Neural crest cell (in vitro differentiated cells): Measurements from ENCODE around the gene PMP22. TPM values are rescaled to one million over a fixed set of nuclear protein-coding genes. Genes with fewer than 3 reads are reported as not detected.

Source experiments
- DNase-seq: peaks from one replicate; pipeline ENCODE4 v3.0.0; 2021; ENCODE audit warnings: low read depth, mixed read lengths, low spot score
- H3K27ac Mint-ChIP-seq: one replicate; pipeline ENCODE4 v1.8.0; 2021; ENCODE audit warnings: mild to moderate bottlenecking, mixed read lengths; ENCODE audit not compliant: unreplicated experiment
- H3K27me3 Mint-ChIP-seq: 2 replicates; pipeline ENCODE4 v1.8.0; 2021; ENCODE audit warnings: low read depth, mild to moderate bottlenecking, mixed read lengths
- H3K36me3 Mint-ChIP-seq: 2 replicates; pipeline ENCODE4 v1.8.0; 2021; ENCODE audit warnings: low read depth, mild to moderate bottlenecking, mixed read lengths
- H3K4me1 Mint-ChIP-seq: 2 replicates; pipeline ENCODE4 v1.8.0; 2021; ENCODE audit warnings: mixed read lengths
- H3K4me3 Mint-ChIP-seq: one replicate; pipeline ENCODE4 v1.8.0; 2021; ENCODE audit warnings: mild to moderate bottlenecking, mixed read lengths
- H3K9me3 Mint-ChIP-seq: 2 replicates; pipeline ENCODE4 v1.8.0; 2021; ENCODE audit warnings: mixed read lengths
- CTCF ChIP-seq: fragments of 200-600 bp; sonication (generic); conservative IDR thresholded peaks from 2 replicates; pipeline ENCODE4 v1.5.0; 2021; ENCODE audit warnings: antibody characterized with exemption, mild to moderate bottlenecking
- total RNA-seq: library from RNA; stranded (reverse); gene quantifications from 2 replicates; pipeline ENCODE4 v1.2.1, GENCODE V29; 2021

The PMP22 gene
- total RNA-seq, 1 donor from 2014 or later = 14.9 TPM

GRCh38 chr17:15303851-15304250, 38.7 kb upstream of the PMP22 start:
- Mint-ChIP-seq H3K27ac (no peak overlapping the region), H3K27me3 (no peaks in the 10 kb centered on the region), H3K4me1 (peaks cover 42% of the 10 kb centered on the region), H3K36me3 (no peaks in the 10 kb centered on the region), H3K9me3 (peaks cover 3% of the 10 kb centered on the region), H3K4me3 (no peak overlapping the region)
- TF ChIP-seq CTCF = no peak
- no peak for DNase-seq

- H3K9me3 Mint-ChIP-seq = peaks cover 3% of the 10 kb centered on the region
- H3K36me3 Mint-ChIP-seq = no peaks in the 10 kb centered on the region
- H3K4me1 Mint-ChIP-seq = peaks cover 42% of the 10 kb centered on the region
- no peak overlapping the region for H3K27ac Mint-ChIP-seq
- TF ChIP-seq CTCF = no peak
- DNase-seq = no peak
- no peaks in the 10 kb centered on the region for H3K27me3 Mint-ChIP-seq
- H3K4me3 Mint-ChIP-seq = no peak overlapping the region
Measured at GRCh38 chr17:15303268-15303667, 38.1 kb upstream of the PMP22 start.

- Mint-ChIP-seq H3K4me3 (no peak overlapping the region), H3K27me3 (no peaks in the 10 kb centered on the region), H3K27ac (no peak overlapping the region), H3K9me3 (peaks cover 3% of the 10 kb centered on the region), H3K4me1 (peaks cover 38% of the 10 kb centered on the region), H3K36me3 (no peaks in the 10 kb centered on the region)
- DNase-seq = no peak
- no peak for TF ChIP-seq CTCF
Measured at GRCh38 chr17:15301845-15302244, 36.7 kb upstream of the PMP22 start.

- no peaks in the 10 kb centered on the region for H3K27me3 Mint-ChIP-seq
- H3K4me1 Mint-ChIP-seq = peaks cover 10% of the 10 kb centered on the region
Measured at GRCh38 chr17:15298176-15298575, 33.0 kb upstream of the PMP22 start.

GRCh38 chr17:15293558-15293957, 28.4 kb upstream of the PMP22 start:
- no peak overlapping the region for H3K27ac Mint-ChIP-seq
- TF ChIP-seq CTCF = no peak
- peaks cover 10% of the 10 kb centered on the region for H3K4me1 Mint-ChIP-seq
- H3K27me3 Mint-ChIP-seq = no peaks in the 10 kb centered on the region
- H3K9me3 Mint-ChIP-seq = peaks cover 2% of the 10 kb centered on the region
- no peak overlapping the region for H3K4me3 Mint-ChIP-seq
- DNase-seq = no peak
- H3K36me3 Mint-ChIP-seq = no peaks in the 10 kb centered on the region

More at GRCh38 chr17:15298176-15298575, 33.0 kb upstream of the PMP22 start:
- Mint-ChIP-seq H3K9me3 (peaks cover 5% of the 10 kb centered on the region), H3K4me3 (no peak overlapping the region), H3K27ac (no peak overlapping the region), H3K36me3 (no peaks in the 10 kb centered on the region)
- DNase-seq = no peak
- no peak for TF ChIP-seq CTCF
